ENCODE measurements around the gene TEKT2.

The TEKT2 gene

GRCh38 chr1:36134505-36135329 lies 50.8 kb downstream of the TEKT2 start:
- DNase-seq = peak; percentile 83

- DNase-seq = no peak
Measured at GRCh38 chr1:36135330-36135667, 51.4 kb downstream of the TEKT2 start.

GRCh38 chr1:36135796-36136195 lies 51.9 kb downstream of the TEKT2 start:
- no peak for DNase-seq

GRCh38 chr1:36136535-36136934 lies 52.6 kb downstream of the TEKT2 start:
- DNase-seq = no peak

GRCh38 chr1:36137226-36137625 lies 53.3 kb downstream of the TEKT2 start:
- no peak for DNase-seq

- no peak for DNase-seq
Measured at GRCh38 chr1:36137776-36138175, 53.9 kb downstream of the TEKT2 start.
